ENCODE results near the gene ASCL5. TPM values are rescaled to one million over a fixed set of nuclear protein-coding genes. Genes with fewer than 3 reads are reported as not detected.

The ASCL5 gene
- total RNA-seq, 1 donor from 2014 or later: not detected

- no peak for DNase-seq (ENCODE audit: low read depth, low spot score)
Measured at GRCh38 chr1:201085902-201086735, 40.9 kb downstream of the ASCL5 start.

DNA sequence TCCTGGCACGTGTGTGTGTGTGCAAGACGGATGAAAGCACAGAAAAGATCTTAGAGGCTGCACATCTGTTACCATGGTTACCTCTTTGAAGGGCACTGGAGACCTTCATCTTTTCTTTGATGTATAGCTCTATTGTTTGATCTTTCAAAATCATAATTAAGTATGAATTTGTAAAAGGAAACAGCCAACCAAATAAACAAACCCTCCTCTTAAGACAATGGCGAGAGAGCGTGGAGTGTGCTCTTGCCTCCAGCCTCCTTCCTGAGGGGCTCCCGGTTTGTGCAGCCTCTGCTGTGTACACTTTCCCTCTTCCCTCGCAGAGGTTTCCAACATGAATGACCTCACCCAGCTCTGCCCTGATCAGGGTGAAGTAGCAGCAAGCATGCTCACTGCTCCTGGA, 42.7 kb downstream of the ASCL5 start:
- DNase-seq (ENCODE audit: low read depth, low spot score): no peak

DNA sequence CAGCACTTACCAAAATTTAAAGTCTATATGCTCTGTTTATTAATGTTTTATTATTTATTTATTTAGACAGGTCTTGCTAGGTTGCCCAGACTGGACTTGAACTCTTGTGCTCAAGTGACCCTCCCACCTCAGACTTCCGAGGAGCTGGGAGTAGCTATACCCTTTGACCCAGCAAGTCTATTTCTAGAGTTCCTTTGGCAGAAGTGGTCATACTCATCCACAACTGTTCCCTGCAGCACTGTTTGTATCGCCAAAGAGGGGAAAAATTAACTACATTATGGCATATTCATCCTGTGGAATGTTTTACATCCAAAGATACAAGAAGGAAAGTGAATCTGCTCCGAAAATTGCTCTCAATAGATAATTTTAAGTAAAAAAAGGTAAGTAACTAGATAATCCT, 43.2 kb downstream of the ASCL5 start:
- no peak for DNase-seq (ENCODE audit: low read depth, low spot score)

DNA sequence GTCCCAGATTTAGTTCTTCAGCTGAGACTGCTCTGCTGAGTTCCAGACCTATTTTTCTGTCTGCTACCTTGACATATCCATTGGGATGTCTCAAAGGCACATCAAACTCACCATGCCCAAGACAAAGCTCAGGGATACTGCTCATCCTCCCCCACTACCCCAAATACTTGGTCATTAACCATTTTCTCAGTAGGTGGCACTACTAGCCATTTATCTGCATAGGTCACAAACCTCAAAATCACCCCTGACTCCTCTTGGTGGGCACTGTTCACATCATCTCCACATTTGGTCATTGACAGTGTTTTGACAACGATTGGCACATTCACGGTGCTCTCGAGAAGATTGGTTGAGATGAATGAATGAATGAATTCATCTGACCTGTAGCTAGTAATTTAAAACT, 46.8 kb downstream of the ASCL5 start:
- no peak for DNase-seq (ENCODE audit: low read depth, low spot score)

GRCh38 chr1:201077736-201078135, 49.2 kb downstream of the ASCL5 start:
- no peak for DNase-seq (ENCODE audit: low read depth, low spot score)

- DNase-seq (ENCODE audit: low read depth, low spot score): no peak
Measured at GRCh38 chr1:201077116-201077515, 49.9 kb downstream of the ASCL5 start.

GRCh38 chr1:201076092-201076491, 50.9 kb downstream of the ASCL5 start:
- no peak for DNase-seq (ENCODE audit: low read depth, low spot score)

GRCh38 chr1:201074018-201074417, 53.0 kb downstream of the ASCL5 start:
- DNase-seq (ENCODE audit: low read depth, low spot score): no peak

DNA sequence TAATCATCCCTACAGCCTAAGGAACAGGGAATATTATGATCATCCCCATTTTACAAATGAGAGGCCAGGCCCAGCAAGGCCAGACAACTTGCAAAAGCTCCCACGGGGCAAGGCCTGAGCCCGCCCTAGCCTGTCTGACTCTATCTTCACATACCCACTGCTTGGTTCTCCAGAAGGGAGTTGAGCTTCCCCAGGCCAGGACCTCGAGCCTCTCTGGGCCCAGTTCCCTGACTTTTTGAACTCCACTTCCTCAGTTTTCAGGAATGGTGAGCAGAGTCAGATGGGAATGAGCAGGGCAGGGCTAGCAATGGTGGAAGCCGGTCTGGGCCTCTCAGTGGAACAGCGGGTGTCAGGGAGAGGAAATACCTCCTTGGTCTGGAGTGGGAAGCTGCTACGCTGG, 54.1 kb downstream of the ASCL5 start:
- no peak for DNase-seq (ENCODE audit: low read depth, low spot score)

GRCh38 chr1:201072149-201072548, 54.8 kb downstream of the ASCL5 start:
- DNase-seq (ENCODE audit: low read depth, low spot score): no peak

GRCh38 chr1:201069636-201070035, 57.3 kb downstream of the ASCL5 start:
- DNase-seq (ENCODE audit: low read depth, low spot score): no peak

- DNase-seq (ENCODE audit: low read depth, low spot score): no peak
Measured at GRCh38 chr1:201068976-201069375, 58.0 kb downstream of the ASCL5 start.

DNA sequence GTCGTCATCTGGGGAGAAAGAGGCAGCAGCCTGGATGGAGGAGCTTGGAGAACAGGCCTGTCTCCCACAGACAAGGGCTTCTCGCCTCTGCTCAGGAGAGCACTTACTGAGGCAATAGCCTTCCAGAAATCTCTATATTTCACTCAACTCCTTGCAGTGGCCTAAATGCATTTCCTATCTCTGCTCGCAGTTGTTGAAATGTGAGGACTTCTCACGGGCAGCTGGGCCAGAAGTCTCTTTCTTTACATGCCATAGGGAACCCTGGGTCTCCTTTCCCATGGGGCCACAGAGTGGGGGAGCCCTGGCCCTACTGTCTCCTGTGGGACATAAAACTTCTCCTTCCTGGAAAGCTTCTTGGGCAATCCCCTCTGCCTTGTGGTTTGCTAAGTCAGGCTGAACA, 60.0 kb downstream of the ASCL5 start:
- DNase-seq (ENCODE audit: low read depth, low spot score): no peak

GRCh38 chr1:201065686-201066085, 61.3 kb downstream of the ASCL5 start:
- no peak for DNase-seq (ENCODE audit: low read depth, low spot score)

- no peak for DNase-seq (ENCODE audit: low read depth, low spot score)
Measured at GRCh38 chr1:201064806-201065205, 62.2 kb downstream of the ASCL5 start.

Other genes with a start within 250 kb of the ASCL5 start
- gene INAVA, start 232.3 kb downstream of the ASCL5 start, total RNA-seq: not detected in 2 replicates
- 2.2 and 2.9 TPM in 2 replicates for gene KIF21B, start 103.5 kb downstream of the ASCL5 start, total RNA-seq
- not detected in 2 replicates for gene CACNA1S, start 14.8 kb downstream of the ASCL5 start, total RNA-seq
- 52.8 and 58.5 TPM in 2 replicates for gene TMEM9, start 27.3 kb upstream of the ASCL5 start, total RNA-seq
- gene IGFN1, start 63.6 kb upstream of the ASCL5 start, total RNA-seq: not detected in 2 replicates
- gene PKP1, start 156.3 kb upstream of the ASCL5 start, total RNA-seq: under 0.01 and 0.04 TPM in 2 replicates

Measured in pulmonary artery endothelial cell (primary cell).